Pancreas (tissue), 10 donors: ENCODE results near the gene BAHD1. TPM values are rescaled to one million over a fixed set of nuclear protein-coding genes. Genes with fewer than 3 reads are reported as not detected.

ENCODE experiments used
- ATAC-seq, 4 donors: fragments of 200-7000 bp; cut with Tn5 transposase; one replicate each; pipeline versions ENCODE4 v1.8.0 to v1.9.1; 2020; ENCODE audit warnings: mild to moderate bottlenecking in 4 of 4, moderate library complexity in 4 of 4
- DNase-seq, 6 donors: peaks; one replicate each; pipeline ENCODE4 v3.0.0-alpha.2; 2020
- FAIRE-seq: peaks from 2 replicates; lab custom pipeline; 2012; peaks lifted over from hg19 to GRCh38; lab: Jason Lieb, UNC
- H3K27ac ChIP-seq, 4 donors: fragments of 200-600 bp; sonication (generic); 1 replicate in 3 of 4; 2 replicates in 1 of 4; pipeline versions ENCODE4 v1.5.0 to v1.8.0; 2020
- H3K27me3 ChIP-seq, 4 donors: fragments of 200-600 bp; one replicate each; pipeline ENCODE4 v1.8.0; 2021
- H3K36me3 ChIP-seq, 3 donors: fragments of 200-600 bp; sonication (generic) in 1 of 3; one replicate each; pipeline versions ENCODE4 v1.5.0 to v1.8.0; 2020 to 2021
- H3K4me1 ChIP-seq, 3 donors: fragments of 200-600 bp; one replicate each; pipeline ENCODE4 v1.8.0; 2021
- H3K4me3 ChIP-seq, 4 donors: fragments of 200-600 bp; sonication (generic) in 2 of 4; one replicate each; pipeline versions ENCODE4 v1.5.0 to v1.8.0; 2020 to 2021
- H3K9me3 ChIP-seq, 4 donors: fragments of 200-600 bp; one replicate each; pipeline ENCODE4 v1.8.0; 2021
- WGBS, 2 donors: extraction: QIAGEN DNeasy Blood & Tissue Kit; methylation state at CpG; one replicate each; pipeline ENCODE4 v1.1.7; 2013; 5-methylcytosine and 5-hydroxymethylcytosine counted together
- intact Hi-C, 3 donors: fragments of 100-400 bp; cut with DNase I; formaldehyde crosslinking; loops; one replicate each; pipeline versions ENCODE4 v1.11.1 to v1.14.2; 2022
- polyA plus RNA-seq, 2 donors: library from polyadenylated mRNA; stranded (reverse); fragments of 200-250 nt; gene quantifications; one replicate each; pipeline ENCODE4 v1.2.3, GENCODE V29; 2013
- total RNA-seq, 6 donors: library from RNA; stranded (reverse); fragmentation: NEBNext Ultra II Directional in 4 of 6; extraction: Animal tissue kit (Norgen Biotek cat#: 25700) in 4 of 6; gene quantifications; one replicate each; pipeline versions ENCODE4 v1.2.1 to v1.2.4, GENCODE V29; 2021 to 2023
- TF ChIP-seq, protein P1 (sequence below), 4 donors: fragments of 200-600 bp; sonication (generic) in 3 of 4; IDR thresholded peaks; one replicate each; pipeline versions ENCODE4 v1.5.0 to v1.8.0; 2021; ENCODE audit warnings: antibody characterized with exemption in 4 of 4
- donor health status: healthy with polysubstance abuse.
- donor health status: DM: no; HTN: no; CAD: no; lungs with moderate emphysema.
- donor health status: DM: no; HTN: no; CAD: no.
- donor health status: control.
- donor health status: control.
- donor health status: Bipolar disorder and iron deficiency.
- donor health status: DM: yes; HTN: yes; CAD: no.
- donor health status: DM: no; HTN: no; CAD: no.
- donor health status: DM: no; HTN: no; CAD: no.
- donor health status: DM: yes; HTN: yes; CAD: no.

BAHD1 gene
- total and polyA plus RNA-seq, 8 donors = 8.0 to 16.3 (median 10.7) TPM

DNA sequence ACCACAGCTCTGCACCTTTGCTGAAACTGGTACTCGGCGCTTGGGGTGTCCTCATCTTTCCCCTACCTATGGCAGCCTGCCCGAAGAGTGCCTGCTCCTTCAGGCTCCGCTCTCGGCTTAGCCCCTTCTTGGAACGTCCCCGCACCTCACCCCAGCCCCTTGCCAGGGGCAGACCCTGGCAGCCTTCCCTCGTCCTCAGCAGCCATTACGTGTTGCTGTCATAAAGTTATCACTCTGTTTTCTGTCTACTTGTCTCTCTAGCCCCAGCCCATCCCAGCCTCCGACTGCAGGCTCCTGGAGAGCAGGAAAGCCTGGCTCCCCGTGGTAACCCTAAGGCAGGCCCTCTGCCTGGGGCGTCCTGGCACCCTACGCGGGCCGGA lies 5.1 kb upstream of the BAHD1 start:
- no peak for ATAC-seq
- Histone ChIP-seq H3K9me3 (no peaks in the 10 kb centered on the region), H3K27me3 (no peaks in the 10 kb centered on the region), H3K4me3 (peak overlapping the region; percentile 17 to 52 (median 34)), H3K36me3 (no peaks in the 10 kb centered on the region), H3K4me1 (peaks cover 4 to 20% (median 7%) of the 10 kb centered on the region in 3 donors), H3K27ac (no peak overlapping the region)
- intact Hi-C loops = no loop called here
- 33 to 35% methylated on average over 15 of the region's 15 CpGs for WGBS, 2 donors
- FAIRE-seq = no peak
- peak in 1 of 6 donors; percentile 35 for DNase-seq
- TF ChIP-seq, protein P1, sequence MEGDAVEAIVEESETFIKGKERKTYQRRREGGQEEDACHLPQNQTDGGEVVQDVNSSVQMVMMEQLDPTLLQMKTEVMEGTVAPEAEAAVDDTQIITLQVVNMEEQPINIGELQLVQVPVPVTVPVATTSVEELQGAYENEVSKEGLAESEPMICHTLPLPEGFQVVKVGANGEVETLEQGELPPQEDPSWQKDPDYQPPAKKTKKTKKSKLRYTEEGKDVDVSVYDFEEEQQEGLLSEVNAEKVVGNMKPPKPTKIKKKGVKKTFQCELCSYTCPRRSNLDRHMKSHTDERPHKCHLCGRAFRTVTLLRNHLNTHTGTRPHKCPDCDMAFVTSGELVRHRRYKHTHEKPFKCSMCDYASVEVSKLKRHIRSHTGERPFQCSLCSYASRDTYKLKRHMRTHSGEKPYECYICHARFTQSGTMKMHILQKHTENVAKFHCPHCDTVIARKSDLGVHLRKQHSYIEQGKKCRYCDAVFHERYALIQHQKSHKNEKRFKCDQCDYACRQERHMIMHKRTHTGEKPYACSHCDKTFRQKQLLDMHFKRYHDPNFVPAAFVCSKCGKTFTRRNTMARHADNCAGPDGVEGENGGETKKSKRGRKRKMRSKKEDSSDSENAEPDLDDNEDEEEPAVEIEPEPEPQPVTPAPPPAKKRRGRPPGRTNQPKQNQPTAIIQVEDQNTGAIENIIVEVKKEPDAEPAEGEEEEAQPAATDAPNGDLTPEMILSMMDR (IDR thresholded peaks at IDR 0.05) = no peak

DNA sequence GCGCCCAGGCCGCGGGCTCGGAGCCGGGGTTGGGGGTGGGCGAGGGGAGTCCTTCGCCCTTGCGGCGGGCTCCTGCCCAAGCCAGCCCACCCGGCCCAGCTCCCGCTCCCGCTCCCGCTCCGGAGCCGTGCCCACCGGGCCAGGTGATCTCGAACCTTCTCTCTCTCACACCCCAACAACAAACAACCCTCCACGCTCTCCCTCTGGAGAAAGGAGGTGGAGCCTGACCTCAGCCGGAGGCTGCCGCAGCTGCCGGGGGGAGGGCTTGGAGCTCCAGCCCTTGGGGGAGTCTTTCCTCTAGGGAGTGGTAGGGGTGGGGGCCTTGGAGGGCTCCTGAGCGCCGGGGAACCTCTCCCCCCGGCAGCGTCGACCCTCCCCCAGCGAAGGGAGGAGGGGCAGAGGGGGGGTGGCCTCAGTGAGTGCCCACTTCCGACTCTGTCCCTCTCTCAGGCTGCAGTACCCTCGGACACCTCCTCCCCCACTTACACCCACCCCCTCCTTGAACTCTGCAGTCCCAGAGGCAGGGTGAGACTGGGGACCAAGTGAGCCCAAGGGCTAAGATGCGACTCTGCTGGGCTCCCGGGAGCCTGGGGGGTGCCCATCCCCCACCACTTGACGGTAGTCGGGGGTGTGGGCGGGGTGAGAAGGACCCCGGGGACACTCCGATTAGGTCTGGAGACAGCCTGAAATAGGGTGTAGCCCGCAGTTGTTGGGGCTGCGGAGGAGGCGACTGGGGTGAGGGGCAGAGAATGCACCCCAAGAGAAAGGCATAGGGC lies 4.4 kb upstream of the BAHD1 start:
- H3K27ac ChIP-seq = no peak overlapping the region
- intact Hi-C loops = no loop called here
- H3K36me3 ChIP-seq = no peaks in the 10 kb centered on the region
- TF ChIP-seq, protein P1 (IDR thresholded peaks at IDR 0.05) = no peak
- 5 to 6% methylated on average over 31 to 37 of the region's 39 CpGs for WGBS, 2 donors
- ATAC-seq (peak in 3 of 4 donors; percentile 5 to 16 (median 6)), FAIRE-seq (no peak), DNase-seq (peak in 4 of 6 donors; percentile 39 to 67 (median 45))
- H3K9me3 ChIP-seq = no peaks in the 10 kb centered on the region
- H3K27me3 ChIP-seq = no peaks in the 10 kb centered on the region
- peaks cover 4 to 20% (median 7%) of the 10 kb centered on the region in 3 donors for H3K4me1 ChIP-seq
- H3K4me3 ChIP-seq = peak overlapping the region; percentile 17 to 52 (median 34)

DNA sequence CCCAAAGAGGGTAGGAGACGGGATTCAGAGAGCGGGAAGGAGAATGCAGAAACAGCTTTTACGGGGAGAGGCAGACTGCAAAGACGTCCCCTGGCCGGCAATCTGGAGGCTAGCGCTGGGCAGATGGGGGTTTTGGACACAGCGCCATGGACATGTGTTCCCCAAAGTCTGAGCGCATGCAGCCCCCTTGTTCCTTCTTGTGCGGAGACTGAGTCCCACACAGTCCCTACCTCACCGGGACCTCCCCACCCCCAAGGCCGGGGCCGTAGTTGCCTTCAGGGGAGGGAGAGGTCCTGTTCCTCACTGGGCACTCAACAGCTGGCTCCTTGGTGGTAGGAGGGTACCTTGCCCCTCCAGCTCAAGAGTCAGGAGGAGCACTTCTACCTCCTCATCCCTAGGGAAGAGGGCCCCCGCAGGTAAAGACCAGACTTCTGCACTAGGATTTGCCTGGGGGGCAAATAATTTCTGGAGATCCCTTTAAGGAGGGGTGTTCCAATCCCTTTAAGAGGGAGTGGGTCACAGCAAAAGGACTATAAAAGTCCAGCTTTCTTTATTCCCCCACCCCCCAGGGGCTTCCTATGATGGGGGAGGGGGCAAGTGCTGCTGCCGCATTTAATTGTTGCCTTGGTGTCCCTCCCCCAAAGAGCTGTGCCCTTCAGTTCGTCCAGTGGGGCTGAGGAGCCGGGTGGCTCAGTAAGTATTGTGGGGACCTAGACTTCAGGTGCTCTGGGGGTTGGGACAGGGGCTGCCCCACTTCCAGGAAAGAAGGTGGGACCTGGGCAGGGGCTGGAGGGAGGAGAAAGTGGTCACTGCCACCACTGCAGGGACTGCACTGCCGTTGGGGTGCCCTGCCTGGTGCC lies 3.6 kb upstream of the BAHD1 start:
- H3K4me3 ChIP-seq = peak overlapping the region in 1 of 4 donors; percentile 52
- TF ChIP-seq, protein P1 (IDR thresholded peaks at IDR 0.05) = no peak
- intact Hi-C loops = no loop called here
- H3K9me3 ChIP-seq = no peaks in the 10 kb centered on the region
- no peaks in the 10 kb centered on the region for H3K36me3 ChIP-seq
- no peak overlapping the region for H3K27ac ChIP-seq
- no peaks in the 10 kb centered on the region for H3K27me3 ChIP-seq
- WGBS, 2 donors = 56 to 61% methylated on average over 17 of the region's 17 CpGs
- H3K4me1 ChIP-seq = peaks cover 4 to 20% (median 7%) of the 10 kb centered on the region in 3 donors
- no peak for DNase-seq
- no peak for ATAC-seq
- no peak for FAIRE-seq

DNA sequence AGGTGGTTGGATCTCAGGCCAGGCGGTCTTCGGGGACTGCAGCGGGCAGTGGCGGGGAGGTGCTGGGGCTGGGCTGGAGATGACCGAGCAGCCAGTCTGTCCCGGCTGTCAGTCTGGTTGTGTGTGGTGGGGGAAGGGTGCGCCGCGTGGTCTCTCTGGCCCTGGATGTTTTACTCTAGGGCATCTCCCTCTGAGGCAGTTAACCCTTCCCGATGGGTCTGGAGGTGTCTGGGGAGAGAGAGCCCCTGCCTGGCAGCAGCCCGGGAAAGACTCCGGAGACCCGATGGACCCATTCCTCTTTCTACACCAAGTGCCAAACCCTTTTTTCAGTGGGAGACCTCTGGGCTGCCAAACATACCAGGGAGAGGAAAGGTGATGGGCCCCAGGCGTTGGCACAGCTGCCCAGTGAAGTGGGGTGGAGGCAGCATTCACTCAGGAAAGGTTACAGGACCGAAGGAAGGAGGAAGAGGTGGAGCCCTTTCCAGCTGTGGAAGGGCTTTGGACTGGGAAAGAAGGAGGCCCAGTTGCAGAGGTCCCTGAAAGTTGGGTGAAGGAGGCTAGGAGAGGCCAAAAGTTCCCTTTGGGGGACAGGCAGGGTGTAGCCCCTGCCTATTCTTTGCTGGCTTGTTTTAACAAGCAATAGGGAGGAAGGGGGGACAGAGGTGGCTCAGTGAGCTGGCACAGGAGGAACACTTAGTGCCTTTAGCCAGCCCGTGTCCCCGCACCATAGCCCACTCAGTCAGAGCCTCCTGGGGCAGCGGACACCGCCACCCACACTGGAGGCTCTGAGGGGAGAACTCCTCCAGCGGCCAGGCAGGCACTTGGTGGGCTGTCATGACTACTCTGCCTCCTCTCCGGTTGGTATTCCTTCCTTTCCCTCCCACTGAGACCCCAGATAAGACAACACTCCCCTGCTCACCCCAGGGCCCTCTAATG lies 2.7 kb upstream of the BAHD1 start:
- no peaks in the 10 kb centered on the region for H3K27me3 ChIP-seq
- FAIRE-seq (no peak), DNase-seq (peak in 1 of 6 donors; percentile 53), ATAC-seq (no peak)
- 77 to 79% methylated on average over 20 to 21 of the region's 21 CpGs for WGBS, 2 donors
- TF ChIP-seq, protein P1 (IDR thresholded peaks at IDR 0.05) = no peak
- H3K4me1 ChIP-seq = peaks cover 7 to 28% (median 9%) of the 10 kb centered on the region in 3 donors
- no peaks in the 10 kb centered on the region for H3K9me3 ChIP-seq
- H3K27ac ChIP-seq = peak overlapping the region in 2 of 4 donors; percentile 74 to 82
- intact Hi-C loops = no loop called here
- H3K36me3 ChIP-seq = no peaks in the 10 kb centered on the region
- H3K4me3 ChIP-seq = no peak overlapping the region
